ENCODE measurements around the gene ZCCHC24. TPM values are rescaled to one million over a fixed set of nuclear protein-coding genes. Genes with fewer than 3 reads are reported as not detected.

ZCCHC24 gene
- total RNA-seq, 1 experiment from 2014 or later: 6.0 TPM

DNA sequence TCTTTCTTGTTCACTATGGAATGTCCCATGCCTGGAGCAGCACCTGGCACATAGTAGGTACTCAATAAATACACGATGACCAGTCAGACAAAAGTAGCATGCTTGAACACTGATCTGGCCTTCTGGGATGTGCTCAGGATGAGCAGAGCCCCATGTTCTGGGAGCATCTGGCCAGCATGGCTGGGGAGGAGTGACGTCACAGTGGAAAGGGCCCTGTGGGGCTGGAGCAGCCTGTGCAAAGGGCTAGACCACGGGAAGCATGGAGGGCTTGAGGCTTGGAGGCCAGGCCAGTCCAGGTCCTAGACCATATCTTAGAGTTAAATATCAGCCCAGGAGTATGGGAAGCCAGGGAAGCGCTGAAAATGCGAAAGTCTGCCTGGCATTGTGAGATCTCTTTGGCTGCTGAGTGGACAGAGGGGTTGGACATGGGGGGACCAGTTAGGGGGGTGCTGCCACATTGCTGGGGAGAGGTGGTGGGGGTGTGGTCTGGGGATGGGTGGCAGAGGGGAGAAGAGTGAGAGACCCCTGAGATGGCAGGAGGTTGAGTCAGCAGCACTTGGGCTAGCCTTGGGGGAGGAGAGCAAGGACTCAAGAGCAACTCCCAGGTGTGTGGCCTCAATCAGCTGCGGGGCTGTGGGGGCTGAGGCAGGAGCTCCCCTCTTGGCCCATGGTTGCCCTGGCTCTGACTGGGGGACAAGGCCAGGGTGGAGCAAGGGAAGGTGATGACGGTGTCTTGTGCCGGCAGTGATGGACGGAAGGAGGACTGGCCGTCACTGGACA, 34.9 kb downstream of the ZCCHC24 start:
- no peaks in the 10 kb centered on the region for H3K9me2 ChIP-seq (ENCODE audit: insufficient read depth)
- BruUV-seq (replicated peaks): no TSS peak
- no peak for DNase-seq
- intact Hi-C loops (cut with micrococcal nuclease; ENCODE audit: unreplicated experiment): no loop called here
- POLR2A ChIA-PET (ENCODE audit: unreplicated experiment): no interaction called here
- H3F3A ChIP-seq (ENCODE audit: insufficient read depth, low read depth): no peaks in the 10 kb centered on the region; the same call in 1 of the 2 replicates
- TF ChIP-seq EZH2 (IDR thresholded peaks at IDR 0.05; ENCODE audit: low read depth): no peak
- TF ChIP-seq CTCF (conservative IDR thresholded peaks at IDR 0.05): no peak
- CTCF ChIA-PET: no interaction called here
- H3K36me3 ChIP-seq (ENCODE audit: low read depth): no peaks in the 10 kb centered on the region
- H3K27ac ChIP-seq: no peak overlapping the region
- no peak overlapping the region for H3K4me2 ChIP-seq
- no peaks in the 10 kb centered on the region for H3K4me1 ChIP-seq (replicated peaks; ENCODE audit: insufficient read depth)
- no peaks in the 10 kb centered on the region for H3K79me2 ChIP-seq (ENCODE audit: low read depth)
- no peaks in the 10 kb centered on the region for H3K27me3 ChIP-seq (ENCODE audit: insufficient read depth, low read depth)
- no peaks in the 10 kb centered on the region for H4K20me1 ChIP-seq (ENCODE audit: insufficient read depth)
- no peak overlapping the region for H2AFZ ChIP-seq
- H3K4me3 ChIP-seq: no peak overlapping the region
- H3K9me3 ChIP-seq (ENCODE audit: insufficient read depth, low read depth): no peaks in the 10 kb centered on the region

- DNase-seq: no peak
- Histone ChIP-seq H3K27me3 (ENCODE audit: insufficient read depth, low read depth) (no peaks in the 10 kb centered on the region), H4K20me1 (ENCODE audit: insufficient read depth) (no peaks in the 10 kb centered on the region), H3K4me2 (no peak overlapping the region), H3K9me2 (ENCODE audit: insufficient read depth) (no peaks in the 10 kb centered on the region), H2AFZ (no peak overlapping the region), H3K79me2 (ENCODE audit: low read depth) (no peaks in the 10 kb centered on the region), H3K27ac (no peak overlapping the region), H3K4me1 (replicated peaks; ENCODE audit: insufficient read depth) (peaks cover under 1% of the 10 kb centered on the region; the same call in 1 of the 2 replicates), H3K36me3 (ENCODE audit: low read depth) (no peaks in the 10 kb centered on the region), H3F3A (ENCODE audit: insufficient read depth, low read depth) (peaks cover under 1% of the 10 kb centered on the region; the same call in 1 of the 2 replicates), H3K4me3 (no peak overlapping the region), H3K9me3 (ENCODE audit: insufficient read depth, low read depth) (no peaks in the 10 kb centered on the region)
- intact Hi-C loops (cut with micrococcal nuclease; ENCODE audit: unreplicated experiment): no loop called here
- TF ChIP-seq CTCF (conservative IDR thresholded peaks at IDR 0.05) (no peak), EZH2 (IDR thresholded peaks at IDR 0.05; ENCODE audit: low read depth) (no peak)
- ChIA-PET POLR2A (ENCODE audit: unreplicated experiment) (no interaction called here), CTCF (no interaction called here)
- no TSS peak for BruUV-seq (replicated peaks)
These were observed 35.7 kb downstream of the ZCCHC24 start for GRCh38 chr10:79409726-79410085.

GRCh38 chr10:79409038-79409725, 36.2 kb downstream of the ZCCHC24 start:
- no TSS peak for BruUV-seq (replicated peaks)
- H4K20me1 ChIP-seq (ENCODE audit: insufficient read depth): no peaks in the 10 kb centered on the region
- intact Hi-C loops (cut with micrococcal nuclease; ENCODE audit: unreplicated experiment): no loop called here

More at GRCh38 chr10:79409038-79409725, 36.2 kb downstream of the ZCCHC24 start:
- no peaks in the 10 kb centered on the region for H3K9me3 ChIP-seq (ENCODE audit: insufficient read depth, low read depth)
- DNase-seq: no peak
- no peaks in the 10 kb centered on the region for H3K27me3 ChIP-seq (ENCODE audit: insufficient read depth, low read depth)
- no peak overlapping the region for H3K4me3 ChIP-seq
- peaks cover 4% of the 10 kb centered on the region; the same call in 1 of the 2 replicates for H3F3A ChIP-seq (ENCODE audit: insufficient read depth, low read depth)
- H3K36me3 ChIP-seq (ENCODE audit: low read depth): no peaks in the 10 kb centered on the region
- no peak overlapping the region for H2AFZ ChIP-seq
- no peaks in the 10 kb centered on the region for H3K9me2 ChIP-seq (ENCODE audit: insufficient read depth)
- CTCF ChIA-PET: no interaction called here
- no peak overlapping the region for H3K4me2 ChIP-seq
- H3K4me1 ChIP-seq (replicated peaks; ENCODE audit: insufficient read depth): peaks cover 6% of the 10 kb centered on the region
- TF ChIP-seq CTCF (conservative IDR thresholded peaks at IDR 0.05) (no peak), EZH2 (IDR thresholded peaks at IDR 0.05; ENCODE audit: low read depth) (no peak)
- no peak overlapping the region for H3K27ac ChIP-seq
- POLR2A ChIA-PET (ENCODE audit: unreplicated experiment): no interaction called here
- no peaks in the 10 kb centered on the region for H3K79me2 ChIP-seq (ENCODE audit: low read depth)

All from PC-9 (cell line).